Measurements from ENCODE around the gene RBPJ. TPM values are rescaled to one million over a fixed set of nuclear protein-coding genes. Genes with fewer than 3 reads are reported as not detected.

RBPJ gene
- polyA plus RNA-seq, 1 experiment: 218 TPM

- POLR2A ChIA-PET: interaction anchor here (0.7 kb wide), 2 partner anchors 106 to 112 kb away, joined by 4 to 7 read pairs; no protein-coding TSS in a partner anchor
- Histone ChIP-seq H3K9me3 (ENCODE audit: control insufficient read depth, insufficient read depth, low read length) (no peaks in the 10 kb centered on the region), H3K27me3 (ENCODE audit: control insufficient read depth, insufficient read depth, low read length) (no peaks in the 10 kb centered on the region), H3K27ac (ENCODE audit: low read depth, low read length) (no peak overlapping the region), H3K4me3 (ENCODE audit: low read depth, low read length) (no peak overlapping the region)
- CTCF ChIA-PET: interaction anchor here (0.9 to 1.9 kb wide), 6 partner anchors 15 to 289 kb away, joined by 4 to 6 read pairs (median 4); no protein-coding TSS in a partner anchor
- TF ChIP-seq, protein P1, sequence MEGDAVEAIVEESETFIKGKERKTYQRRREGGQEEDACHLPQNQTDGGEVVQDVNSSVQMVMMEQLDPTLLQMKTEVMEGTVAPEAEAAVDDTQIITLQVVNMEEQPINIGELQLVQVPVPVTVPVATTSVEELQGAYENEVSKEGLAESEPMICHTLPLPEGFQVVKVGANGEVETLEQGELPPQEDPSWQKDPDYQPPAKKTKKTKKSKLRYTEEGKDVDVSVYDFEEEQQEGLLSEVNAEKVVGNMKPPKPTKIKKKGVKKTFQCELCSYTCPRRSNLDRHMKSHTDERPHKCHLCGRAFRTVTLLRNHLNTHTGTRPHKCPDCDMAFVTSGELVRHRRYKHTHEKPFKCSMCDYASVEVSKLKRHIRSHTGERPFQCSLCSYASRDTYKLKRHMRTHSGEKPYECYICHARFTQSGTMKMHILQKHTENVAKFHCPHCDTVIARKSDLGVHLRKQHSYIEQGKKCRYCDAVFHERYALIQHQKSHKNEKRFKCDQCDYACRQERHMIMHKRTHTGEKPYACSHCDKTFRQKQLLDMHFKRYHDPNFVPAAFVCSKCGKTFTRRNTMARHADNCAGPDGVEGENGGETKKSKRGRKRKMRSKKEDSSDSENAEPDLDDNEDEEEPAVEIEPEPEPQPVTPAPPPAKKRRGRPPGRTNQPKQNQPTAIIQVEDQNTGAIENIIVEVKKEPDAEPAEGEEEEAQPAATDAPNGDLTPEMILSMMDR (IDR thresholded peaks at IDR 0.05; ENCODE audit: low read depth, low read length): no peak
- DNase-seq (ENCODE audit: low read depth, low spot score): no peak
Measured at GRCh38 chr4:26431461-26432180, 110.8 kb downstream of the RBPJ start.

DNA sequence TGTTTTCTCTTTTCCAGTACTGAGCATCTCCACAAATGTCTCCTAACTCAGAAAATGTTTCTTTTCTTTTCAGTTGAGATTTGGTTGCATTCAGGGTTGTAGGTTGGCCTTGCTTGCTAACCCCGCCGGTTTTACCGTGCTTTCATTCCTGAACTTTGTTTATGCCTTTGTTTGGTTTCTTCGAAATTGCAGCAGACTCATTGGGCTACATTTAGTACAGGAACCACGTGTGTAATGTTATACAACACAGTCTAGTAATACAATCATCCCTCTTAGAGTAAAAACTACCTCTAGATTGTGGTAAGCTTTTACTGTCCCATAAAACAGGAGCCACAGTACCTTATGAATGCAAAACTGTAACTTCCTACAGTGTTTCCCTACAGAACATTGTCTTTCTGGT lies 111.6 kb downstream of the RBPJ start:
- CTCF ChIA-PET: interaction anchor here (1.3 to 1.9 kb wide), 3 partner anchors 22 to 288 kb away, joined by 4 to 5 read pairs (median 4); no protein-coding TSS in a partner anchor
- POLR2A ChIA-PET: no interaction called here
- Histone ChIP-seq H3K4me3 (ENCODE audit: low read depth, low read length) (no peak overlapping the region), H3K27me3 (ENCODE audit: control insufficient read depth, insufficient read depth, low read length) (no peaks in the 10 kb centered on the region), H3K9me3 (ENCODE audit: control insufficient read depth, insufficient read depth, low read length) (no peaks in the 10 kb centered on the region), H3K27ac (ENCODE audit: low read depth, low read length) (no peak overlapping the region)
- no peak for DNase-seq (ENCODE audit: low read depth, low spot score)
- TF ChIP-seq, protein P1 (IDR thresholded peaks at IDR 0.05; ENCODE audit: low read depth, low read length): no peak

DNA sequence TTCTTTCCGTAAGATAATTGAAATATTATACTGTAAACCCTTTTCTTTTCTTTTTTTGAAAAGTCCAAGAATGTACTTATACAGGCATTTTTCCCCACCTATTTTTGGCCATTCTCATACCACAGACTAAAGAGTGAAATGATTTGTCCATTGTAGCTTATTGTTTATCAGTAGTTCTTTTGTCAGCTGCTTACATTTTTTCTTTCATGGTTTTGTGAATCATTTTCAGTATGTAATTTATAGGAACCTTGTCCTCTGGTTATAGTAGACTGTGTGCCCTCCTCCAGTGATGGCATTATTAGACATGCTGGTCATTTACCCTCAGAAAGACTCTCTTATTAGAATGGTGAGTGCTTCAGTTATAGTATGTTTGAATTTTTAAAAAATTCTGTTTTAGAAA lies 112.7 kb downstream of the RBPJ start:
- POLR2A ChIA-PET: interaction anchor here (0.6 kb wide), 1 partner anchor 25 kb away, joined by 3 read pairs; no protein-coding TSS in a partner anchor
- TF ChIP-seq, protein P1 (IDR thresholded peaks at IDR 0.05; ENCODE audit: low read depth, low read length): no peak
- no peaks in the 10 kb centered on the region for H3K27me3 ChIP-seq (ENCODE audit: control insufficient read depth, insufficient read depth, low read length)
- DNase-seq (ENCODE audit: low read depth, low spot score): no peak
- CTCF ChIA-PET: interaction anchor here (0.9 to 1.7 kb wide), 5 partner anchors 23 to 445 kb away, joined by 3 to 7 read pairs (median 4); no protein-coding TSS in a partner anchor
- H3K4me3 ChIP-seq (ENCODE audit: low read depth, low read length): no peak overlapping the region
- H3K27ac ChIP-seq (ENCODE audit: low read depth, low read length): no peak overlapping the region
- no peaks in the 10 kb centered on the region for H3K9me3 ChIP-seq (ENCODE audit: control insufficient read depth, insufficient read depth, low read length)

DNA sequence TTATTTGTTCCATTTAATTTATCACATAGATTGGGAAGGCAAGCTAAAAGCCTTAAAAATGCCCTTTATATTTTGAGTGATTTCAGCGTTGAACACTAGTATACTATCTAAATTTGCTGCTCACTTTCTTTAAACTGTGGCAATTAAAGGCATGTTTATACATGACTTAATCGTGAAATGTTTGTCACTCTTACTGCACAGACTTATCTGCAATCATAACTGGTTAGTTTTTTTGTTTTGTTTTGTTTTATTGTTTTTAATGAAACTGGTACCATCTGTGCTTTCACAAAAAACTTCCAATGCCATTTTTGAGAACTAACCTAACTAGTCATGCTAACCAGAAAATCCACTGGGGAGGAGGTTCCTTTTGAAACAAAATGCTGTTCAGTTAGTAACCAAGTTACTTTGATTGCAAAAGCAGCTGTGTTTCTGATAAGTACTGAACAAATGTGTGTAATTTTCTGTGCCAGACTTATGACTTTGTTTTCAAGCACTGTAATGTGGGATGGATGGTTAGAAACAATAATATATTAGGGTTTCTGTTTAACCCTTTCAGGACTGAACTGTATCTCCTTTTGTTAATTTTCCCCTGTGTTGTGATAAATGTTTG lies 113.3 kb downstream of the RBPJ start:
- ChIA-PET POLR2A (interaction anchor here (0.6 kb wide), 1 partner anchor 24 kb away, joined by 3 read pairs; no protein-coding TSS in a partner anchor), CTCF (interaction anchor here (0.9 to 1.6 kb wide), 3 partner anchors 24 to 446 kb away, joined by 3 to 7 read pairs (median 4); no protein-coding TSS in a partner anchor)
- Histone ChIP-seq H3K27ac (ENCODE audit: low read depth, low read length) (no peak overlapping the region), H3K9me3 (ENCODE audit: control insufficient read depth, insufficient read depth, low read length) (no peaks in the 10 kb centered on the region), H3K27me3 (ENCODE audit: control insufficient read depth, insufficient read depth, low read length) (no peaks in the 10 kb centered on the region), H3K4me3 (ENCODE audit: low read depth, low read length) (no peak overlapping the region)
- TF ChIP-seq, protein P1 (IDR thresholded peaks at IDR 0.05; ENCODE audit: low read depth, low read length): no peak
- no peak for DNase-seq (ENCODE audit: low read depth, low spot score)

- POLR2A ChIA-PET: no interaction called here
- CTCF ChIA-PET: no interaction called here
- no peak overlapping the region for H3K27ac ChIP-seq (ENCODE audit: low read depth, low read length)
- H3K9me3 ChIP-seq (ENCODE audit: control insufficient read depth, insufficient read depth, low read length): peaks cover 3% of the 10 kb centered on the region; the same call in 1 of the 2 replicates
- no peak for DNase-seq (ENCODE audit: low read depth, low spot score)
- no peak overlapping the region for H3K4me3 ChIP-seq (ENCODE audit: low read depth, low read length)
- H3K27me3 ChIP-seq (ENCODE audit: control insufficient read depth, insufficient read depth, low read length): no peaks in the 10 kb centered on the region
- TF ChIP-seq, protein P1 (IDR thresholded peaks at IDR 0.05; ENCODE audit: low read depth, low read length): no peak
Measured at GRCh38 chr4:26441102-26441501, 120.3 kb downstream of the RBPJ start.
